Keratinocyte (primary cell): Measurements from ENCODE around the gene PRKAR1A.

ENCODE experiments used
- CTCF ChIP-seq, 3 experiments: IDR thresholded peaks in 1 of 3; conservative IDR thresholded peaks in 1 of 3; optimal IDR thresholded peaks in 1 of 3; 2 replicates in 2 of 3; 3 replicates in 1 of 3; pipeline versions ENCODE3 to v1.5.1; 2011; ENCODE audit warnings: low read length in 3 of 3, mild to moderate bottlenecking in 3 of 3, moderate library complexity in 2 of 3, control low read depth in 1 of 3, inconsistent platforms in 1 of 3; ENCODE audit not compliant: insufficient read depth in 2 of 3; ENCODE audit errors: extremely low read depth in 1 of 3
- EZH2 ChIP-seq: IDR thresholded peaks from one replicate; pipeline ENCODE4 v1.6.1; 2012; ENCODE audit warnings: inconsistent platforms, mild to moderate bottlenecking, low read length, moderate library complexity

GRCh38 chr17:68588362-68588761 lies 76.1 kb downstream of the PRKAR1A start:
- TF ChIP-seq EZH2 (no peak), CTCF (optimal IDR thresholded peaks at IDR 0.05 in 1 of 3, IDR thresholded peaks at IDR 0.05 in 1 of 3, conservative IDR thresholded peaks at IDR 0.05 in 1 of 3; ENCODE audit: extremely low read depth in 1 of 3, insufficient read depth in 2 of 3, low read length in 3 of 3) (no peak)
